Measurements from ENCODE around the gene CLEC4G. TPM values are rescaled to one million over a fixed set of nuclear protein-coding genes. Genes with fewer than 3 reads are reported as not detected.
A peak's percentile ranks its signal among the peaks of the same experiment; 100 is the strongest.

Gene CLEC4G
- total and polyA plus RNA-seq, 9 donors, result 0.27 to 1.4 (median 0.46) TPM; not detected in 1

DNA sequence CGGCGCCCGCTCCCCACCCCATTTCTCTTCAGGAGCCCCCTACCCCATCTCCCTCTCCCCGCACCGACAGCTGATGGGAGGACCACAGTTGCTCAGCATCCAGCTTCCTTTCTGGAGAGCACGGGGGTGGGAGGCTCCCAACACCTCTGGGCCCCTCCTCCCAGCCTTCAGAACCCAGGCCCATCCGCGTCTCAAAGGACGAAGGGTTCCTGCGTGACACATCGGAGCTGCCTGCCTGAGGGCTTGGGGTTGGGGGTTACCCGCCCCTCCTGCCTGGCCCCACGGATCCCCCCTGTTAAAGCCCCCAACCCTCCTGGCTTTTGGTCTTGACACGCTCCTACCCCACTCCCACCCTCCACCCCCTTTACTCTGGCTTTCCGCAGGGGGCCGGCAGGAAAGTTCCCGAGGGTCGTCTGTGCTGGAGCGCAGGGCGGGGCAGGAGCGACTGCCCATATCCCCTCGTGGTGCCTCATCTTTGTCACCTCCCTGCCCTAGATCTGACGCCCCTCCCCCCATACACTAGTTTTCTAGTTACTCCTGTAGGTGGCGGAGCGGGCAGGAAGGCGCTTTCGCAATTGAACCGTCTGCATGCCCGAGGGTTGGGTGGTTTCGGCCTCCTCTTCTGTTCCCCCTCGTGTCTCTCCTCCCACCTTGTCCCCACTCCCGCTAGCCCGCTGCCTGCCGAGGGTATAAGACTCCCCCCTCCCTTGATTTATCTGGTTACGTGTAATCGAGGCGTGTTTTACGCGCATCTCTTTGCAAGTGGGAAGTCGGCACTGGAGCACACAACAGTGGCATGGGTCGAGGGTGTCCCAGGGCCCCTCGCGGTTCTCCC is 50.4 kb downstream of the CLEC4G start:
- 2 to 3% (median 2%) methylated on average over 43 of the region's 43 CpGs for WGBS, 3 donors
- intact Hi-C loops (cut with DNase I), result no loop called here
- DNase-seq, result peak; percentile 50 to 74 (median 67)
- peaks cover 10% of the 10 kb centered on the region for H3K4me1 ChIP-seq (ENCODE audit: insufficient read depth)
- peak overlapping the region; percentile 100 for H3K4me3 ChIP-seq
- peak; percentile 9 for TF ChIP-seq POLR2A (IDR thresholded peaks at IDR 0.05)
- TF ChIP-seq, protein P1, sequence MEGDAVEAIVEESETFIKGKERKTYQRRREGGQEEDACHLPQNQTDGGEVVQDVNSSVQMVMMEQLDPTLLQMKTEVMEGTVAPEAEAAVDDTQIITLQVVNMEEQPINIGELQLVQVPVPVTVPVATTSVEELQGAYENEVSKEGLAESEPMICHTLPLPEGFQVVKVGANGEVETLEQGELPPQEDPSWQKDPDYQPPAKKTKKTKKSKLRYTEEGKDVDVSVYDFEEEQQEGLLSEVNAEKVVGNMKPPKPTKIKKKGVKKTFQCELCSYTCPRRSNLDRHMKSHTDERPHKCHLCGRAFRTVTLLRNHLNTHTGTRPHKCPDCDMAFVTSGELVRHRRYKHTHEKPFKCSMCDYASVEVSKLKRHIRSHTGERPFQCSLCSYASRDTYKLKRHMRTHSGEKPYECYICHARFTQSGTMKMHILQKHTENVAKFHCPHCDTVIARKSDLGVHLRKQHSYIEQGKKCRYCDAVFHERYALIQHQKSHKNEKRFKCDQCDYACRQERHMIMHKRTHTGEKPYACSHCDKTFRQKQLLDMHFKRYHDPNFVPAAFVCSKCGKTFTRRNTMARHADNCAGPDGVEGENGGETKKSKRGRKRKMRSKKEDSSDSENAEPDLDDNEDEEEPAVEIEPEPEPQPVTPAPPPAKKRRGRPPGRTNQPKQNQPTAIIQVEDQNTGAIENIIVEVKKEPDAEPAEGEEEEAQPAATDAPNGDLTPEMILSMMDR (IDR thresholded peaks at IDR 0.05), result peak in 1 of 3 donors; percentile 35
- TF ChIP-seq EP300 (IDR thresholded peaks at IDR 0.05), result no peak
- no peaks in the 10 kb centered on the region for H3K9me3 ChIP-seq
- H3K27me3 ChIP-seq, result no peaks in the 10 kb centered on the region
- no peaks in the 10 kb centered on the region for H3K36me3 ChIP-seq
- peak overlapping the region in 1 of 2 donors; percentile 71 for H3K27ac ChIP-seq

DNA sequence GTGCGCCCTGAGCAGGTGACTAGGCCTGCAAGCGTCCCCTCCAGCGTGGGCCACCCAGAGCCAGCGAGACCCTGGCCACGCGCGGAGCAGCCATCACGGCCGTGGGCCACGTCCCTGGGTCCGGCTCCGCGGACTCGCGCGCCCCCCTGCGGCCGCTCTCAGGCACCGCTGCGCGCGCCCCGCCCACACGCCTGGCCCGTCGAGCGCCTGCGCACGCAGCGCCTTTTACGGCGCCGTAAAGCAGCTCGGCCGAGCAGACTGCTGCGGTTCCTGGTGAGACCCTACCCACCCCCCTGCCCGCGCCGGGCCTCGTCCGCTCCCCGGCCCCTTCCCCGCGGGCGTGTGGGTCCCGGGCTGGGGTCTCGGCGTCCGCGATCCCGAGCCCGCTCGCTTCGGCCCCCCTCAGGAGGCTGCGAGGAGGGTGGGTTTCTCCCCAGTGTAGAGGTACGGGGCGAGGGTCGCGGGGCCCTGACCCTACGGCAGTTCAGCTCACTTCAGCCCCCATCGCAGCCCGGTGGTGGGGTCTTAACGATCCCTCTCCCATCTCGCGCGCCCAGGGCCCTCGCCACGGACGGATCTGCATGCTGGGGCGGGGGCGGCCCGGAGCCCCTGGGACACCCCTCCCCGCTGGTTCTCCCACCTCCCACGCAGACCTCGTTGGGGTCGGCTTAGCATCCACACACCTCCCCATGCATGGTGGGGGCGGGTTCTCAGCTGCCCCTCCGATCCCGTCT is 51.1 kb downstream of the CLEC4G start, which contains the start of gene TRAPPC5:
TRAPPC5 (plus strand) TSS at position 228 of the 734 bp plus-strand sequence. CDS start 1,421 bp downstream, outside the sequence.
- no peaks in the 10 kb centered on the region for H3K9me3 ChIP-seq
- TF ChIP-seq POLR2A (IDR thresholded peaks at IDR 0.05), result peak; percentile 33
- TF ChIP-seq, protein P1 (IDR thresholded peaks at IDR 0.05), result peak; percentile 90 to 99 (median 95)
- TF ChIP-seq EP300 (IDR thresholded peaks at IDR 0.05), result no peak
- no peaks in the 10 kb centered on the region for H3K36me3 ChIP-seq
- peak within 1 kb of the TSS; percentile 100 for H3K4me3 ChIP-seq
- H3K27me3 ChIP-seq, result no peaks in the 10 kb centered on the region
- H3K4me1 ChIP-seq (ENCODE audit: insufficient read depth), result peaks cover 10% of the 10 kb centered on the region
- peak within 1 kb of the TSS in 1 of 2 donors; percentile 71 for H3K27ac ChIP-seq
- 0 to 1% (median 0%) methylated on average over 70 to 79 of the region's 79 CpGs for WGBS, 3 donors
- DNase-seq, result peak; percentile 81 to 94 (median 89)
- intact Hi-C loops (cut with DNase I), result no loop called here

DNA sequence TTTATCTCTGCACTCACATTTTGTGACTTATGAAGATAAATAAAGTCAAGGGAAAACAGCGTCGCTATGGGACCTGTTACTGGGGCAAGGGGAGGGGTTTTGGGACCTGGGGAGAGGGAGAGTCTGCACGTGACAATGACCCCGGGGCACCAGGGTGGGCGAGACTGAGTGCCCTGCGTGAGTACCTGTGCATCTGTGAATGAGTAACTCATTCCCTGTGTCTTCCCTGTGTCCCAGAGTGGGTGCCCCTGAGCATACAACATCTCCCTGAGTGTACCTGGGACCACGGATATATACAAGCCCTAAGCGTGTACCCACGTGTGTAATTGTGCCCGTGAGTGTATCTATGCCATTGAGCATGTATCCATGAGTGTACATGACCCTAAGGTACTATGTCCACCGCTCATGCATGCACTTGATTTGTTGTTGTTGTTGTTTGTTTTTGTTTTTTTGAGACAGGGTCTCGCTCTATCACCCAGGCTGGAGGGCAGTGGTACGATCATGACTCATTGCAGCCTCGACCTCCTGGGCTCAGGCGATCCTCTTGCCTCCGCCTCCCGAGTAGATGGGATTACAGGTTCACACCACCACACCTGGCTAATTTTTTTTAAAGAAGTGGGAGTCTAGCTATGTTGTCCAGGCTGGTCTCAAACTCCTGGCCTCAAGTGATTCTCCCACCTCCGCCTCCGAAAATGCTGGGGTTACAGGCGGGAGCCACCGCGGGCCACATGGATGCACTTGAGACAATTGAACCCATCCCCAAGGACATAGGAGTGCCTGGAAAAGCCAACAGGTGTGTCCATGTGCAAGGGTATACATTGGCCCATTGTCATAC is 51.9 kb downstream of the CLEC4G start:
- TF ChIP-seq POLR2A (IDR thresholded peaks at IDR 0.05), result no peak
- no peak for TF ChIP-seq EP300 (IDR thresholded peaks at IDR 0.05)
- TF ChIP-seq, protein P1 (IDR thresholded peaks at IDR 0.05), result no peak
- Histone ChIP-seq H3K9me3 (no peaks in the 10 kb centered on the region), H3K36me3 (no peaks in the 10 kb centered on the region), H3K27me3 (no peaks in the 10 kb centered on the region), H3K4me1 (ENCODE audit: insufficient read depth) (peaks cover 10% of the 10 kb centered on the region), H3K4me3 (peak overlapping the region; percentile 100), H3K27ac (no peak overlapping the region)
- 37 to 46% (median 37%) methylated on average over 22 of the region's 22 CpGs for WGBS, 3 donors
- no peak for DNase-seq
- intact Hi-C loops (cut with DNase I), result loop anchor here in 2 of 4 donors (5.0 to 10.0 kb wide), 2 partner anchors 323 to 325 kb away; no protein-coding TSS in a partner anchor
